Measurements from ENCODE around the gene SCAMP1.

- TF ChIP-seq CTCF (IDR thresholded peaks at IDR 0.05; ENCODE audit: low read length) (peak; percentile 73), EZH2 (IDR thresholded peaks at IDR 0.05; ENCODE audit: borderline replicate concordance, low read length) (no peak)
Observed at GRCh38 chr5:78320401-78320800, 40.0 kb upstream of the SCAMP1 start.

Data from OCI-LY1 (cell line).